HG03196 (cell line): ENCODE results near the gene DCPS.
"Not testable (repeated sequence)": the region's sequence is repeated elsewhere in the genome, so short reads cannot be mapped to it uniquely, and the experiment has no call there.

ENCODE experiments used
- ATAC-seq: cut with Tn5 transposase; IDR thresholded peaks from one replicate; pipeline ENCODE4 v1.9.1; 2021; ENCODE audit not compliant: unreplicated experiment

Gene DCPS

GRCh38 chr11:126358763-126359160 lies 54.9 kb downstream of the DCPS start:
- ATAC-seq = no peak

- no peak for ATAC-seq
These were observed 55.7 kb downstream of the DCPS start for GRCh38 chr11:126359431-126360048.

GRCh38 chr11:126360049-126360446 lies 56.2 kb downstream of the DCPS start:
- no peak for ATAC-seq

GRCh38 chr11:126361400-126361799 lies 57.5 kb downstream of the DCPS start:
- no peak for ATAC-seq

GRCh38 chr11:126362879-126363655 lies 59.2 kb downstream of the DCPS start:
- ATAC-seq = no peak

- ATAC-seq = no peak
These were observed 59.9 kb downstream of the DCPS start for GRCh38 chr11:126363706-126364248.

GRCh38 chr11:126364735-126365134 lies 60.9 kb downstream of the DCPS start:
- ATAC-seq = not testable (repeated sequence)

- ATAC-seq = not testable (repeated sequence)
These were observed 61.6 kb downstream of the DCPS start for GRCh38 chr11:126365508-126365907.

GRCh38 chr11:126366064-126366822 lies 62.4 kb downstream of the DCPS start:
- no peak for ATAC-seq

- not testable (repeated sequence) for ATAC-seq
These were observed 63.2 kb downstream of the DCPS start for GRCh38 chr11:126366823-126367654.

GRCh38 chr11:126367806-126368205 lies 63.9 kb downstream of the DCPS start:
- ATAC-seq = not testable (repeated sequence)

- not testable (repeated sequence) for ATAC-seq
These were observed 64.7 kb downstream of the DCPS start for GRCh38 chr11:126368336-126369119.

- ATAC-seq = no peak
These were observed 66.2 kb downstream of the DCPS start for GRCh38 chr11:126370016-126370415.

GRCh38 chr11:126371595-126371994 lies 67.7 kb downstream of the DCPS start:
- no peak for ATAC-seq

GRCh38 chr11:126373389-126374066 lies 69.7 kb downstream of the DCPS start:
- not testable (repeated sequence) for ATAC-seq

- not testable (repeated sequence) for ATAC-seq
These were observed 70.9 kb downstream of the DCPS start for GRCh38 chr11:126374562-126375300.

- no peak for ATAC-seq
These were observed 71.9 kb downstream of the DCPS start for GRCh38 chr11:126375726-126376125.

- ATAC-seq = no peak
These were observed 74.9 kb downstream of the DCPS start for GRCh38 chr11:126378763-126379162.

- no peak for ATAC-seq
These were observed 77.0 kb downstream of the DCPS start for GRCh38 chr11:126380909-126381308.
